Upper lobe of left lung (tissue), 6 donors: ENCODE results near the gene OR52E5. TPM values are rescaled to one million over a fixed set of nuclear protein-coding genes. Genes with fewer than 3 reads are reported as not detected.

Experiments
- ATAC-seq, 2 donors: fragments of 200-7000 bp; cut with Tn5 transposase; one replicate each; pipeline ENCODE4 v1.9.1; 2022; ENCODE audit warnings: mild to moderate bottlenecking in 2 of 2, moderate library complexity in 2 of 2; ENCODE audit not compliant: low FRiP score in 2 of 2
- DNase-seq, 2 donors: peaks; one replicate each; pipeline ENCODE4 v3.0.0-alpha.2; 2019 to 2020
- H3K27ac ChIP-seq, 4 donors: fragments of 200-600 bp; sonication (generic); one replicate each; pipeline ENCODE4 v1.5.1; 2016 to 2019
- H3K27me3 ChIP-seq, 4 donors: fragments of 200-600 bp; sonication (generic); one replicate each; pipeline ENCODE4 v1.5.1; 2017 to 2019
- H3K36me3 ChIP-seq, 4 donors: fragments of 200-600 bp; sonication (generic); one replicate each; pipeline ENCODE4 v1.5.1; 2016 to 2019
- H3K4me1 ChIP-seq, 4 donors: fragments of 200-600 bp; sonication (generic); one replicate each; pipeline ENCODE4 v1.5.1; 2018 to 2019
- H3K4me3 ChIP-seq, 4 donors: fragments of 200-600 bp; sonication (generic); one replicate each; pipeline ENCODE4 v1.5.1; 2017 to 2019; ENCODE audit warnings: mild to moderate bottlenecking in 2 of 4, moderate library complexity in 1 of 4
- H3K9me3 ChIP-seq, 4 donors: fragments of 200-600 bp; sonication (generic); one replicate each; pipeline ENCODE4 v1.5.1; 2018 to 2019
- CTCF ChIP-seq, 6 experiments: fragments of 450-650 bp in 4 of 6; fragments of 200-600 bp in 2 of 6; sonication (generic) in 2 of 6; IDR thresholded peaks; one replicate each; pipeline ENCODE4 v1.5.1; 2016 to 2019; ENCODE audit warnings: antibody characterized with exemption in 6 of 6
- EP300 ChIP-seq, 4 donors: sonication (generic); formaldehyde crosslinking; IDR thresholded peaks; one replicate each; pipeline ENCODE4 v1.5.1; 2017; ENCODE audit warnings: antibody characterized with exemption in 4 of 4, control low read depth in 2 of 4
- POLR2A ChIP-seq, 4 donors: fragments of 450-650 bp; IDR thresholded peaks; one replicate each; pipeline ENCODE4 v1.5.1; 2016 to 2017; ENCODE audit warnings: antibody characterized with exemption in 4 of 4, mild to moderate bottlenecking in 2 of 4
- POLR2AphosphoS5 ChIP-seq, 2 donors: sonication (generic); formaldehyde crosslinking; IDR thresholded peaks; one replicate each; pipeline ENCODE4 v1.5.1; 2017; ENCODE audit warnings: antibody characterized with exemption in 2 of 2
- WGBS, 2 donors: methylation state at CpG; one replicate each; pipeline ENCODE4 v1.1.5; 2017 to 2018; 5-methylcytosine and 5-hydroxymethylcytosine counted together
- total RNA-seq, 6 donors: library from RNA; depleted of rRNA in 4 of 6; stranded (reverse); fragments of >200 nt in 4 of 6; gene quantifications; one replicate each; pipeline versions ENCODE4 v1.1.0 to v1.2.1, GENCODE V29; 2016 to 2021
- donor health status: DM: no; HTN: no; CAD: no; lungs with moderate emphysema.
- donor health status: DM: no; HTN: yes; CAD: no; lungs with severe emphysema.

The OR52E5 gene
- total RNA-seq, 6 donors from 2014 or later: not detected

- no peak for TF ChIP-seq POLR2A (IDR thresholded peaks at IDR 0.05)
- no peak for TF ChIP-seq POLR2AphosphoS5 (IDR thresholded peaks at IDR 0.05)
- TF ChIP-seq CTCF (IDR thresholded peaks at IDR 0.05): no peak
- DNase-seq (no peak), ATAC-seq (no peak)
Measured at GRCh38 chr11:5923427-5923776, 30.4 kb downstream of the OR52E5 start.

GRCh38 chr11:5923794-5924193, 30.8 kb downstream of the OR52E5 start:
- Histone ChIP-seq H3K4me3 (no peak overlapping the region), H3K27me3 (no peaks in the 10 kb centered on the region), H3K9me3 (peaks cover 0 to 2% (median 0%) of the 10 kb centered on the region in 4 donors), H3K36me3 (no peaks in the 10 kb centered on the region), H3K4me1 (no peaks in the 10 kb centered on the region), H3K27ac (no peak overlapping the region)
- no peak for DNase-seq
- ATAC-seq: no peak
- no peak for TF ChIP-seq POLR2AphosphoS5 (IDR thresholded peaks at IDR 0.05)
- no peak for TF ChIP-seq EP300 (IDR thresholded peaks at IDR 0.05)
- TF ChIP-seq CTCF (IDR thresholded peaks at IDR 0.05): no peak
- no peak for TF ChIP-seq POLR2A (IDR thresholded peaks at IDR 0.05)

More at GRCh38 chr11:5923427-5923776, 30.4 kb downstream of the OR52E5 start:
- peaks cover 0 to 2% (median 0%) of the 10 kb centered on the region in 4 donors for H3K9me3 ChIP-seq
- no peak overlapping the region for H3K27ac ChIP-seq
- H3K4me3 ChIP-seq: no peak overlapping the region
- H3K4me1 ChIP-seq: no peaks in the 10 kb centered on the region
- no peaks in the 10 kb centered on the region for H3K27me3 ChIP-seq
- H3K36me3 ChIP-seq: no peaks in the 10 kb centered on the region

GRCh38 chr11:5928271-5928670, 35.3 kb downstream of the OR52E5 start:
- DNase-seq (no peak), ATAC-seq (no peak)
- Histone ChIP-seq H3K4me1 (no peaks in the 10 kb centered on the region), H3K9me3 (peaks cover 0 to 2% (median 0%) of the 10 kb centered on the region in 4 donors), H3K27ac (no peak overlapping the region), H3K27me3 (no peaks in the 10 kb centered on the region), H3K4me3 (no peak overlapping the region), H3K36me3 (no peaks in the 10 kb centered on the region)
- 94 to 96% methylated on average over 17 of the region's 17 CpGs for WGBS, 2 donors
- TF ChIP-seq CTCF (IDR thresholded peaks at IDR 0.05): no peak
- TF ChIP-seq POLR2AphosphoS5 (IDR thresholded peaks at IDR 0.05): no peak
- no peak for TF ChIP-seq EP300 (IDR thresholded peaks at IDR 0.05)
- no peak for TF ChIP-seq POLR2A (IDR thresholded peaks at IDR 0.05)

GRCh38 chr11:5928811-5929210, 35.8 kb downstream of the OR52E5 start:
- Histone ChIP-seq H3K4me3 (no peak overlapping the region), H3K27ac (no peak overlapping the region), H3K36me3 (no peaks in the 10 kb centered on the region), H3K27me3 (no peaks in the 10 kb centered on the region), H3K4me1 (no peaks in the 10 kb centered on the region), H3K9me3 (peaks cover 0 to 2% (median 0%) of the 10 kb centered on the region in 4 donors)
- no peak for ATAC-seq
- WGBS, 2 donors: 83 to 91% methylated on average over 7 to 15 of the region's 15 CpGs
- TF ChIP-seq POLR2AphosphoS5 (IDR thresholded peaks at IDR 0.05) (no peak), CTCF (IDR thresholded peaks at IDR 0.05) (no peak), EP300 (IDR thresholded peaks at IDR 0.05) (no peak), POLR2A (IDR thresholded peaks at IDR 0.05) (no peak)
- DNase-seq: no peak

GRCh38 chr11:5929571-5930368, 36.8 kb downstream of the OR52E5 start:
- ATAC-seq (peak in 1 of 2 donors; percentile 36), DNase-seq (peak in 1 of 2 donors; percentile 63)
- WGBS, 2 donors: 93 to 95% methylated on average over 31 of the region's 31 CpGs
- Histone ChIP-seq H3K27ac (no peak overlapping the region), H3K4me3 (no peak overlapping the region), H3K4me1 (no peaks in the 10 kb centered on the region), H3K9me3 (peaks cover 0 to 2% (median 0%) of the 10 kb centered on the region in 4 donors), H3K36me3 (no peaks in the 10 kb centered on the region), H3K27me3 (no peaks in the 10 kb centered on the region)
- TF ChIP-seq EP300 (IDR thresholded peaks at IDR 0.05) (no peak), POLR2AphosphoS5 (IDR thresholded peaks at IDR 0.05) (no peak), CTCF (IDR thresholded peaks at IDR 0.05) (no peak), POLR2A (IDR thresholded peaks at IDR 0.05) (no peak)
